GM23338 (cell line): ENCODE data around the gene SSMEM1.

ENCODE experiments used
- CREB1 ChIP-seq: fragments of 250-450 bp; sonication (Bioruptor Pico); IDR thresholded peaks from 2 replicates; pipeline ENCODE4 v1.5.0; 2020; ENCODE audit warnings: low read depth, mild to moderate bottlenecking, moderate library complexity
- CTCF ChIP-seq, 2 experiments: fragments of 200-600 bp in 1 of 2; sonication (generic) in 1 of 2; conservative IDR thresholded peaks; 2 replicates each; pipeline versions ENCODE4 v1.5.1 to v1.6.1; 2016 to 2017; ENCODE audit warnings: antibody characterized with exemption in 2 of 2, low read depth in 2 of 2, mild to moderate bottlenecking in 2 of 2, moderate library complexity in 1 of 2
- ETS1 ChIP-seq: IDR thresholded peaks from 2 replicates; pipeline ENCODE4 v1.6.1; 2016; ENCODE audit warnings: antibody characterized with exemption
- EZH2 ChIP-seq: fragments of 200-600 bp; sonication (generic); IDR thresholded peaks from one replicate; pipeline ENCODE4 v1.8.0; 2017; ENCODE audit warnings: antibody characterized with exemption, mild to moderate bottlenecking, low read depth; ENCODE audit not compliant: unreplicated experiment
- EZH2phosphoT487 ChIP-seq: fragments of 200-600 bp; sonication (generic); IDR thresholded peaks from one replicate; pipeline ENCODE4 v1.8.1; 2018; ENCODE audit warnings: antibody characterized with exemption; ENCODE audit not compliant: unreplicated experiment
- JUNB ChIP-seq: IDR thresholded peaks from one replicate; pipeline ENCODE4 v1.6.1; 2016; ENCODE audit warnings: antibody characterized with exemption; ENCODE audit not compliant: unreplicated experiment
- POLR2AphosphoS5 ChIP-seq: IDR thresholded peaks from 2 replicates; pipeline ENCODE4 v1.6.1; 2016; ENCODE audit warnings: antibody characterized with exemption, low read depth
- STAT1 ChIP-seq: IDR thresholded peaks from one replicate; pipeline ENCODE4 v1.6.1; 2016; ENCODE audit warnings: antibody characterized with exemption; ENCODE audit not compliant: unreplicated experiment
- ZNF114 ChIP-seq: fragments of 250-450 bp; sonication (Bioruptor Pico); IDR thresholded peaks from 2 replicates; pipeline ENCODE4 v1.5.0; 2020; ENCODE audit warnings: mild to moderate bottlenecking, moderate library complexity

GRCh38 chr7:130180571-130181262 lies 26.9 kb upstream of the SSMEM1 start:
- TF ChIP-seq POLR2AphosphoS5: no peak
- TF ChIP-seq CTCF (conservative IDR thresholded peaks at IDR 0.05; ENCODE audit: low read depth in 2 of 2): no peak
- no peak for TF ChIP-seq EZH2
- TF ChIP-seq ETS1: no peak
- no peak for TF ChIP-seq CREB1 (CRISPR knock-in tag)
- no peak for TF ChIP-seq EZH2phosphoT487
- TF ChIP-seq ZNF114 (CRISPR knock-in tag): no peak
- TF ChIP-seq JUNB: no peak
- TF ChIP-seq STAT1: no peak
